Measurements from ENCODE around the gene FHAD1.
"Not testable (repeated sequence)": the region's sequence is repeated elsewhere in the genome, so short reads cannot be mapped to it uniquely, and the experiment has no call there.

Gene FHAD1

GRCh38 chr1:15350151-15350550, 103.1 kb downstream of the FHAD1 start:
- DNase-seq: no peak

GRCh38 chr1:15350551-15351200, 103.7 kb downstream of the FHAD1 start:
- no peak for DNase-seq

- DNase-seq: no peak
Measured at GRCh38 chr1:15351310-15351709, 104.3 kb downstream of the FHAD1 start.

- DNase-seq: peak; percentile 46
Measured at GRCh38 chr1:15352128-15352957, 105.3 kb downstream of the FHAD1 start.

GRCh38 chr1:15353839-15354579, 107.0 kb downstream of the FHAD1 start:
- no peak for DNase-seq

GRCh38 chr1:15354580-15354965, 107.5 kb downstream of the FHAD1 start:
- no peak for DNase-seq

GRCh38 chr1:15355968-15356625, 109.1 kb downstream of the FHAD1 start:
- DNase-seq: no peak

GRCh38 chr1:15357612-15358207, 110.7 kb downstream of the FHAD1 start:
- DNase-seq: no peak

GRCh38 chr1:15358565-15359133, 111.6 kb downstream of the FHAD1 start:
- DNase-seq: no peak

GRCh38 chr1:15360700-15361099, 113.7 kb downstream of the FHAD1 start:
- DNase-seq: no peak

- no peak for DNase-seq
Measured at GRCh38 chr1:15362096-15362736, 115.2 kb downstream of the FHAD1 start.

GRCh38 chr1:15362737-15363128, 115.7 kb downstream of the FHAD1 start:
- DNase-seq: no peak

- no peak for DNase-seq
Measured at GRCh38 chr1:15364740-15365139, 117.7 kb downstream of the FHAD1 start.

GRCh38 chr1:15368888-15369287, 121.9 kb downstream of the FHAD1 start:
- DNase-seq: no peak

- DNase-seq: no peak
Measured at GRCh38 chr1:15370268-15370667, 123.2 kb downstream of the FHAD1 start.

GRCh38 chr1:15370781-15371520, 123.9 kb downstream of the FHAD1 start:
- DNase-seq: no peak

- no peak for DNase-seq
Measured at GRCh38 chr1:15371610-15372545, 124.9 kb downstream of the FHAD1 start.

- no peak for DNase-seq
Measured at GRCh38 chr1:15378729-15379128, 131.7 kb downstream of the FHAD1 start.

- DNase-seq: not testable (repeated sequence)
Measured at GRCh38 chr1:15379151-15379550, 132.1 kb downstream of the FHAD1 start.

Data from stimulated activated naive CD4-positive, alpha-beta T cell treated with Interleukin-2 at 50 U/mL for 16 hours (primary cell).